Activated CD4-positive, alpha-beta T cell treated with anti-CD3 and anti-CD28 coated beads, Interleukin-2, amount 50 U/mL, for 48 hours (primary cell): ENCODE data around the gene TBCD.

ENCODE experiments used
- DNase-seq, 2 experiments: peaks; one replicate each; pipeline ENCODE4 v3.0.0-alpha.2; 2020

TBCD gene

DNA sequence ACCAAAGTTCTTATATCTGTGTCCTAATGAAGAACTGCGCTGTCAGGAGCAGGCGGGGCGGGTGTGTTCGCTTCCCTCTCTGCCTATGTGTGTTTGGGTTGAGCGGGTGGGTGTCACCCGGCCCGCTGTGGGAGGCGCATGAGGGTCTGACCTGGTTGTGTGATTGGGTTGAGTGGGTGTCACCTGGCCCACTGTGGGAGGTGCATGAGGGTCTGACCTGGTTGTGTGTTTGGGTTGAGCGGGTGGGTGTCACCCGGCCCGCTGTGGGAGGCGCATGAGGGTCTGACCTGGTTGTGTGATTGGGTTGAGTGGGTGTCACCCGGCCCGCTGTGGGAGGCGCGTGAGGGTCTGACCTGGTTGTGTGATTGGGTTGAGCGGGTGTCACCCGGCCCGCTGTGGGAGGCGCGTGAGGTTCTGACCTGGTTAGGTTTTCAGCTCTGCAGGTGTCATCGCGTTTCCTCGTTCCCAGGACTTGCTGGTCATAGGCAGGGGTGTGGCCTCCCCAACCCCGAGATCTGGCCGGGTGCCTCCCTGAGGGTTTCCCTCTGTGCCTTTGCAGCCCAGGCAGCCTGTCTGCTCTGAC is 157.5 kb downstream of the TBCD start:
- DNase-seq: no peak

DNA sequence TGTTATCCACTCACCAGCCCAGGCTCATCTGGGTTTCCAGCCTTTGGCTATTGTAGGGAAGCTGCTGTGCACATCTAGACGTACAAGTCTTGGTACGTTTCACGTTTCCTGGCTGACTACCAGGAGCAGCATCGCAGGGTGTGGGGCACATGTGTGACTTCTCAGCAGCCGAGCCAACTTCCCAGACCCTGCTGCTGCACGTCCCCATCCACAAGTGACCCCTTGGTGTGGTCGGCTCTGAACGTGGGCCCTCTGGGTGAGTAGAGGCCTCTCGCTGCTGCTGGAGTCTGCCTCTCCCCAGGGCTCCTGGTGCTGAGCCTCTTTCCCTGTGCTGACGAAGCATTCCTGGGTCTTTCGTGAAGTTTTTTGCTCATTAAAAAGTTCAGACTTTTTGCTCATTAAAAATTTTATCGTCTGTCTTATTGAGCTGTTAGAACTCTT is 158.2 kb downstream of the TBCD start:
- DNase-seq: no peak

DNA sequence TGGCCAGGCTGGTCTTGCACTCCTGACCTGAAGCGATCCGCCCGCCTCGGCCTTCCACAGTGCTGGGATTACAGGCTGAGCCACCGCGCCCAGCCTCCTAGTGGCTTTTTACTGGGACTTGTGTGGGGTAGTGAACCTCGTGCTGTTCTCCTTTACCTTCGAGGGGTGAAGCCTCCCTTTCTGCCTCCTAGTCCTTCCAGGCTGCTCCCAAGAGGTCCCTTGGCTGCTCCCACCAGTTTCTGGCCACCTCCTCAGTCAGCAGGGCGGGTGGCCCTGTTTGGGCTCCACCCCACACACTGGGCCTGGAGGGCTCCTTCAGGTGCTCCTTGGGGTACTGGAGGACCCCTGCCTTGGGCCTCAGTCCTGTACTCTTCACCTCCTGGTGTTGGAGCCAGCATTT is 158.9 kb downstream of the TBCD start:
- DNase-seq: no peak

DNA sequence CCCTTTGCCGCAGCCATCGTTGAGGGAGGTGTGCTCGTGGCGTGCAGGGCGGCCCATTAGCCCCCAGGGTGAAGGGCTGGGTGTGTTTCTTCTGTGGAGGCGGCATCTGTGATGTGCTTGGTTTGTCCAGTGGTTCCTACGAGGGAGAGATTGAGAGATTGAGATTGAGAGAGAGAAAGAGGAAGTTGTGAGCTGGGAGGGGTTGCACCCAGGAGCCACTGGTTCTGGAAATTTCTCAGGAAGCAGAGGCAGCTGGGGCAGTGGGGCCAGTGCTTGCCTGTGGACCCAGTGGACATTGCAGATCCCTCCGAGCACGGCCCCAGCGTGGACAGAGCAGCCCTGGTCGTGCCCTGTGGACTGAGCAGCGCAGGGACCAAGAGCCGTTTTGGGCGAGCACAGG is 160.0 kb downstream of the TBCD start:
- DNase-seq: no peak

DNA sequence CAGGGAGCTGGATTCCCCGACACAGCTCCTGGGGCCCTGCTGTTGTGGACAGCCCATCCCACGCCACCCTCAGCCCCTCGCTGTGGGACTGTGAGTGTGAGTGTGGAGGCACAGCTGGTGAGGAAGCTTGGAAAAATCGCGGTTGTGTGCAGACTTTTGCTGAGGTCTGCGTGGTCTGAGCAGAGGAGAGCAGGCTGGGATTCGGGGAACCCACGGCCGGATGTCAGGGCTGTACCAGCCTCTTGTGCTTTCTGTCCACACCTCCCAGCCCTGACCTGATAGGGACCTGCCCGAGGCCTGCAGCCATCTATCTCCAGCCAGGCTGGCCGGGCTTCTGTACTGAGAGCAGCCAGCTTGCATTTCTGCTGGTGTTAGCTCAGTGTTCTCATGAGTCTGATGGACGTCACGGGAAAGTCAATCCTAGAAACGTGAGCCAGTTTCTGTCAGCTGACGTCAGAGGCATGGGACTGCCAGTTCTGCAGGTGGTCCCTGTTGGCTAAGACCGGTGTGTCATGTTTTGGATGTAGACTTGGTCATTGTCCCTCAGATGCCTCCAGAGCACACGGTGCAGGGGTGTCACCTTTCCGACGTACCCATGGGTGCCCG is 160.7 kb downstream of the TBCD start:
- no peak for DNase-seq

DNA sequence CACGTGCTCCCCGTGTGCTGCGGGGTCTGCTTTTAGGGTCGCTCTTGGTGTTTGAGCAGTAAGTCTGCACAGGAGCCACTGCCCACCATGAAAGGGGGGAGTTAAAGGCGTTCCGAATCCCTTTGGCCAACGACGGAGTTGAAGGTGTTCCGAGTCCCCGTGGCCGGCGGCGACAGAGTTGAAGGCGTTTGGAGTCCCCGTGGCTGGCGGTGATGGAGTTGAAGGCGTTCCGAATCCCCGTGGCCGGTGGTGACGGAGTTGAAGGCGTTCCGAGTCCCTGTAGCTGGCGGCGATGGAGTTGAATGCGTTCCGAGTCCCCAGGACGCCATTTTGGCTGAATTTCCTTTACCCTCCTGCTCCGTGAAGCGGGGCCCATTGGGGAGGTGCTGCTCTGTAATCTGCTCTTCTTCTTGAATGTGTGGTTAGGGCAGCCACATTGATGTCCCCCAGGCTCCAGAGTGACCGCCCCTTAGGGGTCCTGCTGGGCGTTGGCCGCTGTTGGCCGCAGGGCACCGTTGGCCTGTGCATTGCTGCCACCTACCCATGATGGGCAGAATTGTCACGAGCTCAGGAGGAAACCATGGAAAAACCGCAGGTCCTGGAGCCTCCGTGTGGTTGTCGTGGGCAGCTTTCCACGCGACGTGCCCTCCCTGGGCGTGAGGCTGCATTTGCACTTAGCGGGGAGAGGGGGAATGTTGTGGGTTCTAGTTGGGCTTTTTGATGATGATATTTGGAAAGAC is 161.6 kb downstream of the TBCD start:
- DNase-seq: no peak

DNA sequence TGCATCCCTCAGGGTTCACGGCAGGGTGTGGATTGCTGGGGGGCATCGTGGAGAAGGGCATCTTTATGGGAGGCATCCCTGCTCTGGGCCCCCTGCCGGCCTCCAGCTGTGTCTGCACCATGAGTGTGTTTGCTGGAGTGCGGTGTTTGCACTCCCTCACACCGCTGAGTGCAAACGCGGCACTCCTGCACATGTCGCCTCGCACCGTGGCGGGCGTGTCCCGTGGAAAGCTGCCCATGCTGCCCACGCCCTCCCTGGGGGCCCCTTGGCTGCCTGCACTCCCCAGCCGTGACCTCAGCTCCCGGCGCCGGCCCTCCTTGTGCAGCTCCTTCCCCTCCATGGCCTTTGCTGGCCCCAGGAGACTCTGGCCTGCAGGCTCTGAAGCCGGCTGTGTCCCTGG is 162.5 kb downstream of the TBCD start:
- DNase-seq: no peak

DNA sequence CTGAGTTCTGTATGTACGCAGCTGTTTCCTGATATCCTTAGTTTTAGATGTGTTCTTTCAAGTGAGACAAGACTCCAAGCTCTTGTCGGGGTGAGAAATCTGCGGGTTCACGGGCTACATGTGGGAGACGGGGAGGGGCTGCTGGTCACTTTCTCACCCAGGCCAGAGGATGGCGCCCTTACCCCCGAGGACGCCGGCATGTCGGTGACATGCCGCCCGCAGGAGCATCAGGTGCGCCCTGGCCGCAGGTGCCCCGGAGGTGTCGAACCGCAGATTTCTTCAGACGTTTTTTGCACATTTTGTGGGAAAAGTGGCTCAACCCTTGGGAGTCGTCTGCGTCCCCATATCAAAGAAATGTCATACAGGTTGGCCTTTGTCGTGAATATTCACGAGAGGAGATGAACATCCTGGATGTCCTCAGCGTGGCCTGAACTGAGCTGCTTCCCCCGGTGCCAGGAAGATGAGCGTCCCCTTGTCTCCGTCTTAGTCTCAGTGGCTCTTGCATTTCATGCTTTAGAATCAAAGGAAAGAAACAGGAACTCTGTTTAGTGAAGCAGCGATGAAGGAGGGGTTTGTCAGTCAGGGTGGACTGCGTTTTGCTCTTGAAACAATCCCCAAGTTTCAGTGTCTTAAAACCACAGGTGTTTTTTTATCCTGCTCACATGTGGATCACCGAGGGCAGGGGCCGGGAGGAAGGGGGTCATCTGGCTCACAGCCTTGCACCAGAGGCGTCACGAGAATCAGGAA is 163.3 kb downstream of the TBCD start:
- no peak for DNase-seq

DNA sequence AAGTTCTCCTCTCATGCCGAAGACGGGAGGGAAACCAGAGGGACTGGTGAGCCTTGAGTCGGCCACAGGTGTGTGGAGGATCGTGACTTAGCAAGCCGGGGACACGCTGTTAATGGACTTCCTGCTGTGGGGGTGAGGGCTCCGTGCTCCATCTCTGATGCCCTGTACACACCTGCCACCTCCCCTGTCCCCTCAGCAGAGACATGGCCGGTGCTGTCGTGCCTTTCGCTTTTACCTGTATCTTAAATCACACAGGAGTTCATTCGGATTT is 163.8 kb downstream of the TBCD start:
- no peak for DNase-seq

DNA sequence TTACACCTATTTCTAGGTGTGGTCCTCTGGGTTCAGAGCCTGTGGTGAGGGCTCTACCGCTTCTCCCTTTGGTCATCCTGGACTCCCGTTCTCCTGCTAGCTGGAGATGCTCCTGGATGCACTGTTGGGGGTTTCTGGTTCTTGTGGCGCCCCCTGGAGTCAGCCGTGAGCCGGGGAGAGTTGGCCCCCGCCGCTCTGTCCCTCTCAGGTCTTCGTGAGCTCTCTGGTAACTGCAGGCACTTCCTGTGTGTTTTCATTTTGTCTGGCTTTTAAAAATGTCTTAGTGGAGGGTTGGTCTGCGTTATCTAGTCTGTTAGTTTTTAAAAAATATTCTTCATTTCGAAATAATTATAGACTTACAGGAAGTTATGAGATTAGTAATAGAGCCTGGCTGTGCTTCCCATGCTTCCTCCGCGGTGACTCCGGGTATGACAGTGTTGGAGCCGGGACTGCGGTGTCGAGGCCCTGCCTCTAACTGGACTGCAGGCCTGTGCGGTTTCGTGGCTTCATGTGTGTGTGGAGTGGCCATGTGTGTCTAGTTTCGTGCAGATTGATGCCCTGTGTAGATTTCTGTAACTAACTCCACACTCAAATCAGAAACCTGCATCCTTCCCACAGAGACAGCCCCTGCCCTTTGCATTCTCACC is 166.0 kb downstream of the TBCD start:
- peak; percentile 33 to 45 for DNase-seq

DNA sequence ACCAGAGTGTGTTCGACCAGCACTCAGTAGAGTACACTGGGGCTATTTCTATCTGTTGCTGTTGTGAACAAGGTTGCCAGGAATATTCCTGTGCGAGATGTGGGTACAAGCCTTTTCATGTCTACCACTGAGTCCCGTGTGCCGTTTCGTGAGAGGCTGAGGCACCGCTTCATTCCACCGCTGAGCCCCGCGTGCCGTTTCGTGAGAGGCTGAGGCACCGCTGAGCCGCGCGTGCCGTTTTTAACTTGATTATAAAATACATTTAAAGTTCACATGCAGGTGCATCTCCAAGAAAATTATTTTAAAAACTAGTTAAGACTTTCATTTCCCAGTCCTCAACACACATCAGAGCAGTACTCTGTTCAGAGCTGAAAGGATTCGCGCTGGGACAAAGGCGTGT is 166.6 kb downstream of the TBCD start:
- no peak for DNase-seq

DNA sequence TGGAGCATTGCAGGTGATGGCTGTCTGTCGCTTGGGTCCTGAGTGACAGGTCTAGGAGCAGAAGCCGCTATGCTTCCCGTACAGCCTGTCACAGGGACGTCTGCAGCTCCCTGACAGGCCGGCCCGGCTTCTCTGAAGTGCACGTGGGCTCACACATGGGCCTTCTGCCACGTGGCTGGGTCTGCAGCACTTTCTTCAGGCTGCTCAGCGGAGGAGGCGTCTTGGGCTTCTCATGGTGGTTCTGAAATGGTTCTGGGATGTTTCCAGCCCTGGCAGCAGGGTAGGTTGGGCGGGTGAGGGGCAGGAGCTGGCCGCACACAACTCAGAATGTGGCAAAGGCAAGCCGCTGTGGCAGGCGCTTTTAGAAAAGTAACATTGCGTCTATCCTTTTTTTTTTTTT is 168.3 kb downstream of the TBCD start:
- no peak for DNase-seq

DNA sequence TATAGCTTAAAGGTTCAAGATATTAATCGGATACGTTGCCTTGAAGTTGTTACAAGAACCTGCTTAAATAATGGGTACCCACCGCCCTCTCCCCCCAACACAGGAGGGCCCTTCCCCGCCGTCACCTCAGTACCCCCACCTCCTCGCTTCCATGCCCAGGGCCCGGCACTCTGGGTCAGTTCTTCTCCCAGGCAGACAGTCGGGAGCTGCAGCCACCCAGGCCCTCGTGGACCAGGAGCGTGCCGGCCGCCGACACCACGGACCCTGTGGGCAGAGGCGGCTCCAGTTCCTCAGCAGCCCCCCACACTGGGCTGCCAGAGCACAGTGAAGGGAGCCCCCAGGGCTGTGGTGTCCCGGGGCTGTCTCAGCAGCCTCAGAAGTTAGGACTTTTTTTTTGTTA is 168.8 kb downstream of the TBCD start:
- DNase-seq: no peak

DNA sequence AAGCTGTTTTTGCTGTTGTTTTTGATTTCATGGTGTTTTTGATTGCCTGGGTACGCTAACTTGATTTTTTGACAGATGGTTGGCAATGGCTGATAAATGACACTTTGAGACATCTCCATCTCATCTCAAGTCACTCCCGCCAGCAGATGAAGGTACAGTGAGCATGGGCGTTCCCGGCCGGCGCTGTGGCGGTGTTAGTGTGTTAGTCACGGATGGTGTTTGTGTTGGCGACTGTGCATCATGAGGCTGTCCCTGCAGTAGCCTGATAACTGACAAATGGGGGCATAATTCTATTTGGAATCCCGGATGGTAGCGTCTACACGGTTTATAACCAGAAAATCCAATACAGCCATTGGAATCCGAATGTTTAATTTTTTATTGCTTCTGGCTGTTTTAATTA is 169.6 kb downstream of the TBCD start:
- DNase-seq: no peak

DNA sequence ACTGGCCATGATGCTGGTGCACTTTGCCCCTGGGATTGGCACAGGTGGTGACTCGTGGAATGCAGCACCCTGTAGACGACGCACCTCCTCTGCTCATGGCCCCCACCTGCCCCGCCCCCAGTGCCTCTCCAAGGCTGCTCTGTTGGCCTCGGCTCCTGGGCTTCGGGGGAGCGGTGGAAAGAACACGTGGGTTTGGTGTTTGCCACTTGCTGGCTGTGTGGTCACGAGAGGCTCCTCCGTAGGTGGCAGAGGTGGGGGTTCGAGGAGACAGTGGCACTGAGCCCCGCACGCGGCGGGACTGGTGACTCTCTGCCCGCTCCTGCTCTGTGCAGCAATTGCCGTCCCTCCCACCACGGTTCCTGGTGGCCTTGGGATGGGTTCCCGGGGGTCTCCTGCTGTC is 170.8 kb downstream of the TBCD start:
- no peak for DNase-seq

DNA sequence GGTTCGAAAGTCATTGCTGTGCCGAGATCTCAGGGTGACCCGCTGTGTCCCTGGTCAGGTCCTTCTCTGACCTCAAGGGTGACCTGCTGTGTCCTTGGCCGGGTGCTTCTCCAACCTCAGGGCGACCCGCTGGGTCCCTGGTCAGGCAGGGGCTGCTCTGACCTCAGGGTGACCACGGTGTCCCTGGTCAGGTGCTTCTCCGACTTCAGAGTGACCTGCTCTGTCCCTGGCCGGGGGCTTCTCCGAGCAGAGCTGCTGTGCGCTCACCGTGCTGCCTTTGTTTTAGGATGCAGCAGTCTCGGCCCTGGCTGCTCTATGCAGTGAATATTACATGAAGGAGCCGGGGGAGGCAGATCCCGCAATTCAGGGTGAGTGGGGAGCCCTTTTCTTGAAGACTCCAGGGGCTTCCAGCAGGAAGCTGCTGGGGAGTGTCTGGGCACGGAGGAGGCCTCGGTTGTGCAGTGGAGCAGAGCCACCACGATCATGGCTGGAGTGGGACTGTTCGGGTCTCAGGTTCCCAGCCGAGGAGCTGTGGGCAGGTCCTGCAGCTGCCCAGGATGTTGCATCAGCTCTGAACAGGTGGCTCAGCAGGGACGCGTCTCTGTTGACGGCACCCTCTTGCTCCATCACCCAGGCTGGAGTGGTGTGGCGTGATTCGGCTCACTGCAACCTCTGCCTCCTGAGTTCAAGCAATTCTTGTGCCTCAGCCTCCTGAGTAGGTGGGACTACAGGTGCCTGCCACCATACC is 171.7 kb downstream of the TBCD start:
- DNase-seq: no peak

DNA sequence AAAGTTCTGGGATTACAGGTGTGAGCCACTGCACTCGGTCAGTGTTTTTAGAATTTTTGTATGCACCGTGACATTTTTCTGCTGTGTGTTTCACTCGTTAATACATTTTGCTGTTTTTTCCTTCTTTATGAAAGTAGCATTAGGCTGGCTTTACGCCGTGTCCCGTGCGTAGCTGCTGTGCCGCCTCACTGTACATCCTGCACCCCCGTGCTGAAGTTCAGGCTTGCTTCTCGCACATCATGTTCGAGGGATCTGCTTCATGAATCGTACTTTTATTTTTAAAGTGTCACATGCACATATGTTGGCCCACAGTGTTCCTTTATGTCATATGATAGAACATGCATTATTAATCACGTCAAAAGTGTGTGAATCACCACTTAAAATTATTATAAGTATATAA is 172.3 kb downstream of the TBCD start:
- no peak for DNase-seq

DNA sequence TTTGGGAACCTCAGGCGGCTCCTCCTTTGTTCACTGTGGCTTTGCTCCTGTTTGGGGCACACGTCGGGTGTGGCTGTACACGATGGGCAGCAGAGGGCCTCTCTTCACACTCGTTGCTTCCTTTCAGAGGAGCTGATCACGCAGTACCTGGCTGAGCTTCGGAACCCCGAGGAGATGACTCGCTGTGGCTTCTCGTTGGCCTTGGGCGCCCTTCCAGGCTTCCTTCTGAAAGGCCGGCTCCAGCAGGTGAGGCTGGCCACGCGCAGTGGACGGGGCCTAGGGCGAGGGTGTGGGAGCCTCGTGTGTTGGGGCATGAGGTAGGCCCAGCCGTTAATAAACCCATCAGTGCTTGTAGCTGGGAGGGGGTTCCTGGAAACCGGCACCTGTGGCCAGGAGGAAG is 172.9 kb downstream of the TBCD start:
- no peak for DNase-seq

DNA sequence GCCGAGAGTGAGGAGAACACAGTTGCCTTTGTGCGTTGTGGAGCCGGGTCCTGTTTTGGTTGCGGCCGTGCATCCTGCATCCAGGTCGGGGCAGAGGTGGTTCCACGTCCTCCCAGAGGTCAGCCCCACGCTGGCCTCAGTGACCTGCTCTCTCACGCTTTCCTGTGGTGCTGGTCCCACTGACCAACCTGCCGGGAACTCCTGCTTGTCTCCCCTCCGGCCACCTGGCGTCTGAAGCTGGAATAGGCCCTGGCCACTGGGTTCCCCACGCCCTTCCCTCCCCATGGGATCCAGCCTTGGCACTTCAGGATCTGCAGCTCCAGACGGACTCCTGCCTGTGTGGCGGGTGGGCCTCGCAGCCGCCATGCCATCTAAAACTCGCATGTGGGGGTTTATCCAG is 173.5 kb downstream of the TBCD start:
- no peak for DNase-seq

DNA sequence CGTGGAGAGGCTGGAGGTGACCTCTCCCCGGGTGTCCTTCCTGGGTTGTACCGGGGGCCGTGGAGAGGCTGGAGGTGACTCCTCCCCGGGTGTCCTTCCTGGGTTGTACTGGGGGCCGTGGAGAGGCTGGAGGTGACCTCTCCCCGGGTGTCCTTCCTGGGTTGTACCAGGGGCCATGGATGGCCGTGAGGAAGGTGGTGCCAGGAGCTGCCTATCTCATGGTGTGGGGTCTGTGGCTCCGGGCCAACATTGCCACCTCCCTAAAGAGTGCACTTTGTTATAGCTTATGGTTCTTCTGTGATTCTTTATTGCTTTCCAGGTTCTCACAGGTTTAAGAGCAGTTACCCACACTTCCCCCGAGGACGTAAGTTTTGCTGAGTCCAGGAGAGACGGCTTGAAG is 174.2 kb downstream of the TBCD start:
- DNase-seq: no peak

DNA sequence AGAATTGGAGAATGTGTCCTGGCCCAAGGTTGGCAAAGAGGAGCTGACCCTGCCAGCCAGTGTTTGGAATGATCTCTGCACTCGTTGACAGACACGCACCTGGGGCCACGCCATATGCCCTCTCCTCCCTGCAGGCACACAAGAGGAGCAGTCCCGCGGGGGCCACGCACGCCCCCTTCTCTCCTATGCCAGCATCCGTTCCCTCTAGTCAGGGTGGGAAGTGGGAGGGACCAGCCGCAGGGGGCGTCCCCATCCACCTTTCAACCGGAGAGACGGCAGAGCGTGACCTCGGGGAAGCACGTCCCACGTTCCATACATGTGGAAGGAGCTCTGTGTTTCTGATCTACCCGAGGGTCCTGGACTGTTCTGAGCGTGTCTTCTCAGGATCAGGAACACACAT is 174.9 kb downstream of the TBCD start:
- DNase-seq: no peak

DNA sequence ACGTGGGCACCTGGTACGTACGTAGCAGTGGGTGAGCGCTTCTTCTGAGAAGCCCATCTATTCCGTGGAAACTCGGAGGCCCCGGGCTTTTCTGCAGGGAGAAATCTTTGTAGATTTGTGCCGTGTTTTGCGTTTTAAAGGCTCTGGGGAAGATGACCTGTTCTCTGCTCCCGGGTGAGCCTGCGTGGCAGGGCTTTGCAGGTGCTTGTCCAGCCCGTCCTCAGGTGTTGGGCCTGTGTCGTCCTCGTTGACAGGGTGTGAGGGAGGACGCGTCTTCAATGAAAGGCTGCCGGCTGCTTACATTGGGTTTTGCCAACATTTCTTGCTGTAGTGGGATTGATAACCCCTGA is 175.4 kb downstream of the TBCD start:
- no peak for DNase-seq
